Measurements from ENCODE around the gene OR5AU1.

The OR5AU1 gene

DNA sequence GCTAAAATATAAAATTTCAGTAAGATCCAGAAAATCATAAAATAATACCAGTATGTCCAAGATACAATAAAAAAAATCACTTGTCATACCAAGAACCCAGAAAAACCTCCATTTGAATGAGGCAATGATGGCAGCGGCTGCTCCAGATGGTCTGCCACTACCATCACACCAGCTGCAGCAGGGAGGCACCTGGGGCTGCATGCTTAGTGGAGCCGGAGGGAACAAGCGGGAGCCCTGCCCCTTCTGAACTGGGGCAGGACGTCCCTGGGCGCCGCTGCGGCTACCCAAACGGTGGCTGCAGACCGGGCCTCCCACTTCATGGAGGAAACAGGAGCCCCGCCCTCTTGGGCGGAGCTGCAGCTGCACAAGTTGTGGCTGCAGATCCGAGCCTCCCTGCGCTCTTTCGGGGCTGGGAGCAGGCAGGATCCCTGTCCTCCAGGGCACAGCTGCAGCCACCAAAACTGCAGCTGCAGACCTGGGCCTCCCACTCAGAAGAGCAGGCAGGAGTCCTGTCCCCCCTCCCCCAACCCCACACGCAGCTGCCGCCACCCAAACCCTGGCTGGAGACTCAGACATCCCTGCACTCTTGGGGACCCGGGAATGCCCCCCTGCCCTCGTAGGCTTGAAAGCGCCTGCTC lies 36.1 kb upstream of the OR5AU1 start:
- no peak for TF ChIP-seq EGR1 (IDR thresholded peaks at IDR 0.05)
- TF ChIP-seq EP300 (IDR thresholded peaks at IDR 0.05; ENCODE audit: borderline replicate concordance) = no peak
- TF ChIP-seq RAD21 (IDR thresholded peaks at IDR 0.05; ENCODE audit: low read depth) = peak; percentile 4; the same call in 1 of the 2 replicates
- peak; percentile 42; the same call in 1 of the 2 replicates for TF ChIP-seq MAX (IDR thresholded peaks at IDR 0.05)

- TF ChIP-seq TCF12 (IDR thresholded peaks at IDR 0.05; ENCODE audit: low read depth) (no peak), USF1 (IDR thresholded peaks at IDR 0.05) (no peak)
These were observed 35.5 kb upstream of the OR5AU1 start for GRCh38 chr14:21191261-21191808.

- TF ChIP-seq, protein P1, sequence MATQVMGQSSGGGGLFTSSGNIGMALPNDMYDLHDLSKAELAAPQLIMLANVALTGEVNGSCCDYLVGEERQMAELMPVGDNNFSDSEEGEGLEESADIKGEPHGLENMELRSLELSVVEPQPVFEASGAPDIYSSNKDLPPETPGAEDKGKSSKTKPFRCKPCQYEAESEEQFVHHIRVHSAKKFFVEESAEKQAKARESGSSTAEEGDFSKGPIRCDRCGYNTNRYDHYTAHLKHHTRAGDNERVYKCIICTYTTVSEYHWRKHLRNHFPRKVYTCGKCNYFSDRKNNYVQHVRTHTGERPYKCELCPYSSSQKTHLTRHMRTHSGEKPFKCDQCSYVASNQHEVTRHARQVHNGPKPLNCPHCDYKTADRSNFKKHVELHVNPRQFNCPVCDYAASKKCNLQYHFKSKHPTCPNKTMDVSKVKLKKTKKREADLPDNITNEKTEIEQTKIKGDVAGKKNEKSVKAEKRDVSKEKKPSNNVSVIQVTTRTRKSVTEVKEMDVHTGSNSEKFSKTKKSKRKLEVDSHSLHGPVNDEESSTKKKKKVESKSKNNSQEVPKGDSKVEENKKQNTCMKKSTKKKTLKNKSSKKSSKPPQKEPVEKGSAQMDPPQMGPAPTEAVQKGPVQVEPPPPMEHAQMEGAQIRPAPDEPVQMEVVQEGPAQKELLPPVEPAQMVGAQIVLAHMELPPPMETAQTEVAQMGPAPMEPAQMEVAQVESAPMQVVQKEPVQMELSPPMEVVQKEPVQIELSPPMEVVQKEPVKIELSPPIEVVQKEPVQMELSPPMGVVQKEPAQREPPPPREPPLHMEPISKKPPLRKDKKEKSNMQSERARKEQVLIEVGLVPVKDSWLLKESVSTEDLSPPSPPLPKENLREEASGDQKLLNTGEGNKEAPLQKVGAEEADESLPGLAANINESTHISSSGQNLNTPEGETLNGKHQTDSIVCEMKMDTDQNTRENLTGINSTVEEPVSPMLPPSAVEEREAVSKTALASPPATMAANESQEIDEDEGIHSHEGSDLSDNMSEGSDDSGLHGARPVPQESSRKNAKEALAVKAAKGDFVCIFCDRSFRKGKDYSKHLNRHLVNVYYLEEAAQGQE (IDR thresholded peaks at IDR 0.05; ENCODE audit: low read depth) = no peak
- TF ChIP-seq ZBTB7A (IDR thresholded peaks at IDR 0.05; ENCODE audit: low read depth) = no peak
- no peak for TF ChIP-seq TCF12 (IDR thresholded peaks at IDR 0.05; ENCODE audit: low read depth)
- TF ChIP-seq NFIC (IDR thresholded peaks at IDR 0.05) = no peak
- TF ChIP-seq EGR1 (IDR thresholded peaks at IDR 0.05) = no peak
- TF ChIP-seq RAD21 (IDR thresholded peaks at IDR 0.05; ENCODE audit: low read depth) = no peak
- no peak for TF ChIP-seq CREB1 (IDR thresholded peaks at IDR 0.05; ENCODE audit: low read depth)
- no peak for TF ChIP-seq USF1 (IDR thresholded peaks at IDR 0.05)
- no peak for TF ChIP-seq EP300 (IDR thresholded peaks at IDR 0.05; ENCODE audit: borderline replicate concordance)
- no peak for TF ChIP-seq YY1 (IDR thresholded peaks at IDR 0.05; ENCODE audit: low read depth)
- no peak for TF ChIP-seq TAF1 (IDR thresholded peaks at IDR 0.05; ENCODE audit: low read depth)
- TF ChIP-seq FOXM1 (IDR thresholded peaks at IDR 0.05; ENCODE audit: borderline replicate concordance, low read depth) = no peak
These were observed 29.6 kb upstream of the OR5AU1 start for GRCh38 chr14:21185491-21185890.

DNA sequence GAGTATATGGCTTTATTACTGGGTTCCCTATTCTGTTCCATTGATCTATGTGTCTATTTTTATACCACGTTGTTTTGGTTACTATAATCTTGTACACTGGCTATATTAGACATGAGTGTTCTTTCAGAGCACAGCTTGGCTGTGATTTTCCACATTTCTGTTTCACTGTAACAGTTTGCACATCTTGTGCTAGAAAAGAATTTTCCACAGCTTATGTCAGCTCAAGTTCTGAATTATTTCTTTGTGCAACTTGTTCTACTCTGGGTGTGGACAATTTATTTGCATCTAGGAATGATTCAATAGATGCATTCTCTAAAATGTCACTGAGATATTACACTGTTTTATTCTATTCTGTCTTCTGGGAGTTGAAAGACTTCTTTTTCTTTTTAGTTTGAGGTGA lies 28.4 kb upstream of the OR5AU1 start:
- TF ChIP-seq EGR1 (IDR thresholded peaks at IDR 0.05) = no peak
- TF ChIP-seq, protein P1 (IDR thresholded peaks at IDR 0.05; ENCODE audit: low read depth) = no peak
- no peak for TF ChIP-seq CEBPB (IDR thresholded peaks at IDR 0.05)
- TF ChIP-seq EP300 (IDR thresholded peaks at IDR 0.05; ENCODE audit: borderline replicate concordance) = no peak
- TF ChIP-seq NFIC (IDR thresholded peaks at IDR 0.05) = no peak
- no peak for TF ChIP-seq CREB1 (IDR thresholded peaks at IDR 0.05; ENCODE audit: low read depth)
- TF ChIP-seq TCF12 (IDR thresholded peaks at IDR 0.05; ENCODE audit: low read depth) = no peak
- TF ChIP-seq RAD21 (IDR thresholded peaks at IDR 0.05; ENCODE audit: low read depth) = no peak
- TF ChIP-seq TEAD4 (IDR thresholded peaks at IDR 0.05) = no peak
- no peak for TF ChIP-seq YY1 (IDR thresholded peaks at IDR 0.05; ENCODE audit: low read depth)
- no peak for TF ChIP-seq USF1 (IDR thresholded peaks at IDR 0.05)
- no peak for TF ChIP-seq TAF1 (IDR thresholded peaks at IDR 0.05; ENCODE audit: low read depth)
- TF ChIP-seq ZBTB7A (IDR thresholded peaks at IDR 0.05; ENCODE audit: low read depth) = no peak
- TF ChIP-seq FOXM1 (IDR thresholded peaks at IDR 0.05; ENCODE audit: borderline replicate concordance, low read depth) = no peak
- no peak for TF ChIP-seq MAX (IDR thresholded peaks at IDR 0.05)

- TF ChIP-seq ZBTB7A (IDR thresholded peaks at IDR 0.05; ENCODE audit: low read depth) (no peak), YY1 (IDR thresholded peaks at IDR 0.05; ENCODE audit: low read depth) (no peak), EP300 (IDR thresholded peaks at IDR 0.05; ENCODE audit: borderline replicate concordance) (no peak), TEAD4 (IDR thresholded peaks at IDR 0.05) (no peak), TCF12 (IDR thresholded peaks at IDR 0.05; ENCODE audit: low read depth) (no peak), USF1 (IDR thresholded peaks at IDR 0.05) (no peak), EGR1 (IDR thresholded peaks at IDR 0.05) (no peak)
These were observed 26.3 kb upstream of the OR5AU1 start for GRCh38 chr14:21182166-21182565.
